IPS-18c (cell line): ENCODE measurements around the gene CFAP99.

Experiments used
- H3K4me3 ChIP-seq: 2 replicates; pipeline ENCODE4 v1.7.0; 2013; ENCODE audit warnings: low read depth, mild to moderate bottlenecking, low read length, moderate library complexity; ENCODE audit not compliant: insufficient read depth
- H3K9me3 ChIP-seq: one replicate; pipeline ENCODE4 v1.6.1; 2013; ENCODE audit warnings: mild to moderate bottlenecking, low read length, moderate library complexity; ENCODE audit not compliant: control insufficient read depth, insufficient read depth

Gene CFAP99

GRCh38 chr4:2468456-2469191 is 49.9 kb downstream of the CFAP99 start, which contains the start of gene RNF4:
TSS of gene RNF4 (plus strand) at chr4:2469106. CDS start at chr4:2490494, 21,388 bp downstream.
- Histone ChIP-seq H3K9me3 (peaks cover 2% of the 10 kb centered on the region), H3K4me3 (peak within 1 kb of the TSS; percentile 98)

DNA sequence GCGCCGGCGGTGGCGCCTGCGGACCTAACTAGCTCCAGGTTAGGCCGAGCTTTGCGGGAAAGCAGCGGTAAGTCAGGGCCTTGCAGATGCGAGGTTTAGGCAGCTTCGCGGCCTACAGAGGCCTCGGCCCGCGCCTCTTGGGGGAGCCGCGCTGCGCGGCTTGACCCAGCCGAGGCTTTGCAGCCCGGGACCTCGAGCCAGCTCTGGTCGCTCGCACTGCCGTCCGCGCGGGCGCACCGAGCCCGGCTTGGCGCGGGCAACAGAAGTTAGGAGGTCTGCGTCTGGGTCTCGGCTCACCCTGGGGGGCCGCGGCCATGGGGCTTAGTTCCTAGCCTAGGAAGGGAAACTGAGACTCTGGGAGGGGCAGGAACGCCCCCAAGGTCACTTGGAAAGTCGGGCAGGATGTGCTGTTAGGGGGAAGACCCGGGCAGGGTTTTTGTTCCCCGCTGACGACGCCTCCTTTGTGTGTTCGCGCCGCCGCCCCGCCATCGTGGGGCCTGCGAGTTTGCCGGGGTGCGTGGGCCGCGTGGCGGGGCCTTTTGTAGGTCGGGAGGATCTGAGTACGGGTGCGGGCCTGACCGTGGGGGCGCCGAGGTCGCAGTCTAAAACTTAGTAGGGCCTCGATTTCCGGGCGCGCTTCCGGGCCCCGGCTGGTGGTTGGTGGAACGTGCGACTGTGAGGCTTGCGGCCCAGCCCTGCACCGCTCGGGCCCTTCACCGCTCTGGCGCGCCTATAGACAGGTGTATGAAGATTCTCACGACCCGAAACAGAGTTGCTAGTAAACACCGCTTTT is 50.6 kb downstream of the CFAP99 start:
- Histone ChIP-seq H3K9me3 (peaks cover 2% of the 10 kb centered on the region), H3K4me3 (peak overlapping the region; percentile 98)

- H3K9me3 ChIP-seq: no peaks in the 10 kb centered on the region
- H3K4me3 ChIP-seq: peak overlapping the region; percentile 98
Measured at GRCh38 chr4:2470791-2471190, 52.0 kb downstream of the CFAP99 start.

DNA sequence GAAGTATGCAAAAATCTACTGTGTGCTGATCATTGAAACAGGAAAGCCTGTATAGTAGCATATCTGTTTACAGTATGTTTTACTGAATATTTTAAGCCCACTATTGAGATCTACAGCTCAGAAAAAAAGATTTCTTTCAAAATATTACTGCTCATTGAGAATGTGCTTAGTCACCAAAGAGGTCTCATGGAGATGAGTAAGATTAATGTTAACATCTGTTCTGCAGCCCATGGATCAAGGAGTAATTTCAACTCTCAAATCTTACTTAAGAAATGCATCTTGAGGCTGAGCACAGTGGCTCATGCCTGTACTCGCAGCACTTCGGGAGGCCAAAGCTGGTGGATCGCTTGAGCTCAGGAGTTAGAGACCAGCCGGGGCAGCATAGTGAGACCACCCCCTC is 53.4 kb downstream of the CFAP99 start:
- Histone ChIP-seq H3K4me3 (no peak overlapping the region), H3K9me3 (no peaks in the 10 kb centered on the region)

- Histone ChIP-seq H3K9me3 (no peaks in the 10 kb centered on the region), H3K4me3 (no peak overlapping the region)
Measured at GRCh38 chr4:2478229-2478628, 59.5 kb downstream of the CFAP99 start.

GRCh38 chr4:2480649-2481048 is 61.9 kb downstream of the CFAP99 start:
- Histone ChIP-seq H3K4me3 (no peak overlapping the region; the same call in 1 of the 2 replicates), H3K9me3 (no peaks in the 10 kb centered on the region)

GRCh38 chr4:2482192-2482591 is 63.4 kb downstream of the CFAP99 start:
- H3K9me3 ChIP-seq: no peaks in the 10 kb centered on the region
- no peak overlapping the region for H3K4me3 ChIP-seq

DNA sequence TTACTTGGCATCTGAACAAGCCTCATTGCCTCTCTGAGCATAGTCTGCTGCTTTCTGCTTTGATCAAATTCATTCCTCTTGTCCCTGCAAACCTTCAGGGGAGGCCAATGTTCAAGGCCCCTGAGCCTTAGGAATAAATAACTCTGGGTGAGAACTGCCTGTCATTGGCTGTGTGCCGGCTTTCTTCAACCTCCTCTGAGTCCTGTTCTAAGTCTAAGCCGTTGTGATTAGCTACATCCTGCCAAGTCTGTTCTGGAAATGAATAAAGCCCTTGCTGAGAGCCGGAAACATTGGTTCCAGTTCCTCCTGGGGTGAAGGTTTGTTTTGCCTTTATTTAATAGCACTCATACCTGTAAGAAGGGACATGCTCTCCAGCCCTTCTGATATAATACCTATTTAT is 63.9 kb downstream of the CFAP99 start:
- Histone ChIP-seq H3K4me3 (no peak overlapping the region), H3K9me3 (no peaks in the 10 kb centered on the region)

- Histone ChIP-seq H3K9me3 (no peaks in the 10 kb centered on the region), H3K4me3 (no peak overlapping the region)
Measured at GRCh38 chr4:2483237-2483636, 64.5 kb downstream of the CFAP99 start.

- H3K4me3 ChIP-seq: no peak overlapping the region
- H3K9me3 ChIP-seq: no peaks in the 10 kb centered on the region
Measured at GRCh38 chr4:2484185-2484584, 65.4 kb downstream of the CFAP99 start.

DNA sequence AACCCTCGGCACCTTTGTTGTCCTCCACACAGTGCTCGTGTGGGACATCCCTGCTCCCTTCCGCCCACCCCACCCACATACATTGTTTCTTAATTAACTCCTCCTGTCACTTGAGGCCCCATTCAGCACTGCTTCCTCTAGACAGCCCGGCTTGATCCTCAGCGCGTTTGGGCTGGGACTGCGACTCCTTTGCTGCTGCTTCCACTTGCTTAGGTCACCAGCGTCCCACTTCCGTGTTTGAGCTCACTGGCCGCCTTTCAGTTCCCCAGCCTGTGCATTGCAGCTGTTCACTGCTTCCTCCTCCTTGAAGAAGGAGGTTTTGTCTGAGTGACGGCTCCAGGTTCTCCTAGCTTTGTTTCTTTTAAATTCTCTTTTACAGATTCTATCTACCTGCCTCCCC is 66.2 kb downstream of the CFAP99 start:
- no peak overlapping the region for H3K4me3 ChIP-seq
- H3K9me3 ChIP-seq: no peaks in the 10 kb centered on the region

- no peaks in the 10 kb centered on the region for H3K9me3 ChIP-seq
- no peak overlapping the region for H3K4me3 ChIP-seq
Measured at GRCh38 chr4:2485956-2486355, 67.2 kb downstream of the CFAP99 start.

- no peak overlapping the region for H3K4me3 ChIP-seq
- H3K9me3 ChIP-seq: no peaks in the 10 kb centered on the region
Measured at GRCh38 chr4:2486981-2487380, 68.2 kb downstream of the CFAP99 start.

GRCh38 chr4:2487632-2488031 is 68.9 kb downstream of the CFAP99 start:
- Histone ChIP-seq H3K4me3 (no peak overlapping the region), H3K9me3 (no peaks in the 10 kb centered on the region)

DNA sequence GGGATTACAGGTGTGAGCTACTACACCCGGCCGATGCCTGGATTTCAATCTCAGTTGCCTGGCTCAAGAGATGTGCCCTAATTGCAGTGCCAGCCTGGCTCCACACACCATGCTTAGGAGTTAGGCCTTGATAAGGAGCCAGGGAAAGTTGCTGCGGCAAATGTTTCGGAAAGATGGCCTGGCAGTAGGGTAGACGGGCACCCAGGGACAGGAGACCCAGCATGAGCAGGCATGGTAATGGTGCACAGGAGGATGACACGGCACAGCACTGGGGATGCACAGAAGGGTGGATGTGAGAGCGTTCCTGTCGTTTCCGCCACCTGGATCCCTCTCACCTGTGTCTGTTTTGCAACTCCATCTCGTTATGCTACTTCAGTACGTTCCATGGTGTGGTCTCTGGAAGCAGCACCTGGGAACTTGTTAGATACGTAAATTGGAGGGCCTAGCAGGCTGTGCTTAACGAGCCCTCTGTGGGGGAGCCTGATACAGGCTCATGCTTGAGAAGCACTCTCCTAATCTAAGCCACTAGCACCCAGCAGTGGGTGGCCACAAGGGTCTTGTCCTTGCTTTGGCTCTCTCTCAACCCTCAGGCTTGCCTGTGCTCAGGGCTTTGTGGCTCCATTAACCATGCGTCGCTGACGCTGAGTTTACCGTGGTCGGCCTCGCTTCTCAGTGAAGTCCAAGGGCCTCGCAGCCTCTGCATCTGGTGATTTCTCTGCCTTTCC is 70.5 kb downstream of the CFAP99 start:
- Histone ChIP-seq H3K4me3 (no peak overlapping the region), H3K9me3 (no peaks in the 10 kb centered on the region)

DNA sequence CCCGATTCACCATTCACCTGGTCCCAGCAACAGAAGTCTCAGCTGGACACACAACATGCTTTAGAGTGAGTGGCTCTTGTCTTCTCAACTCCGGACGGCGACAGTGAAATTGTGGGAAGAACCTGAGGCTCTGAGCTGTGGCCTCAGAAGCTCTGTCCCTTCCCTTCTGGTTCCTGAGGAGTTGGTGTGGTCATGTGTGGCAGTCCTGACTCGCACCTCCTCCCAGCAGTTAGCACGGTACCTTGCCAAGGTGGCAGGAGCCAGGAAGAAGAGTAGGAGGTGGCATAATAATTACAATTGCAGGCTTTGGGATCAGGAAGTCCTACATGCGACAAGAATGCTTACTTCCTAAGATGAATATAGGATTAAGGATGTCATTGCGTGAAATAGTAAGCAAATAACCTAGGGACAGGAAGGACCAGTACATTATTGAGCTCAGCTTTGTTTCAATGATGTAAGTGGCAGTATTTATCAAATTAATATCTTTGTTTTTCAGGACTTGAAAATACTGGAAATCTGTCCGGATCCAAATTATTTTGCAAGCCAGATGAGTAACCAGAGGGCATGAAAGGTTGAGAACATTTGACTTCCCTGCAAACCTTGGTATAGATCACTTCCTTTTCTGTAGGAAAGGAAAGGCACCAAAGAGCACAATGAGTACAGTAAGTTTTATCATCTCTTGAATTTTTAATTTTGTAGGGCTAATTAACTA is 71.2 kb downstream of the CFAP99 start:
- Histone ChIP-seq H3K4me3 (no peak overlapping the region), H3K9me3 (no peaks in the 10 kb centered on the region)

DNA sequence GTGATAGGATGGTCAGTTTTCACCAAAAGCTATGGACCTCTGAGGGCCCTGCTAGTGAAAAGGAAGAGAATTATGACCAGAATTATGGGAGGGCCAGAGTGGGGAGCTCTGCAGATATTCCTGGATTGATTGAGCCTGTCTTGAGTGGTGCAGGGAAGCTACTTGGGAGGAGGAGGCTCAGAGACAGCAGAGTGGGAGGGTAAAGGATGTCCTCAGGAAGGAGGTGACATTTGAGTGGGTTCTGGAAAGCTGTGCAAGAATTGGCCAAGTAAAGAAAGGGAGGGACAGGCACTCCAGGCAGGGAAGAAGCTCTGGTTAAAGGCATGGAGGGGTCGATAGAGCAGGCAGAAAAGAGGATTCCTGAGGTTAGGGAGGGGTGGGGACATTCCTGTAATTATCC is 74.2 kb downstream of the CFAP99 start:
- Histone ChIP-seq H3K9me3 (no peaks in the 10 kb centered on the region), H3K4me3 (no peak overlapping the region)
